Kasumi-1 (cell line): ENCODE data around the gene SLC5A9.
"Not testable (repeated sequence)": the region's sequence is repeated elsewhere in the genome, so short reads cannot be mapped to it uniquely, and the experiment has no call there.

ENCODE experiments used
- DNase-seq, 2 experiments: peaks; one replicate each; lab custom pipeline; 2025; lab: John Stamatoyannopoulos, UW

Gene SLC5A9

GRCh38 chr1:48214366-48214765 lies 8.2 kb upstream of the SLC5A9 start:
- DNase-seq, result not testable (repeated sequence)

GRCh38 chr1:48214820-48215219 lies 7.7 kb upstream of the SLC5A9 start:
- DNase-seq, result no peak

- DNase-seq, result no peak
These were observed 7.3 kb upstream of the SLC5A9 start for GRCh38 chr1:48215222-48215621.

GRCh38 chr1:48215889-48216288 lies 6.6 kb upstream of the SLC5A9 start:
- no peak for DNase-seq

- no peak for DNase-seq
These were observed 6.2 kb upstream of the SLC5A9 start for GRCh38 chr1:48216313-48216712.

GRCh38 chr1:48216941-48217340 lies 5.6 kb upstream of the SLC5A9 start:
- DNase-seq, result peak in 1 of 2 experiments; percentile 19

- no peak for DNase-seq
These were observed 4.7 kb upstream of the SLC5A9 start for GRCh38 chr1:48217856-48218255.

GRCh38 chr1:48219803-48220202 lies 2.7 kb upstream of the SLC5A9 start:
- DNase-seq, result no peak

GRCh38 chr1:48221122-48221521 lies 1.4 kb upstream of the SLC5A9 start:
- no peak for DNase-seq

- no peak for DNase-seq
These were observed 859 bp upstream of the SLC5A9 start for GRCh38 chr1:48221657-48222056.

GRCh38 chr1:48223366-48224240 lies 1.1 kb downstream of the SLC5A9 start:
- no peak for DNase-seq

GRCh38 chr1:48224791-48225190 lies 2.3 kb downstream of the SLC5A9 start:
- DNase-seq, result no peak

GRCh38 chr1:48225579-48225978 lies 3.1 kb downstream of the SLC5A9 start:
- DNase-seq, result no peak

- DNase-seq, result peak; percentile 73 to 79
These were observed 4.9 kb downstream of the SLC5A9 start for GRCh38 chr1:48227165-48228013.

GRCh38 chr1:48228156-48228555 lies 5.6 kb downstream of the SLC5A9 start:
- DNase-seq, result peak; percentile 20 to 36

GRCh38 chr1:48229317-48229716 lies 6.8 kb downstream of the SLC5A9 start:
- DNase-seq, result peak; percentile 13 to 16

GRCh38 chr1:48230236-48230635 lies 7.7 kb downstream of the SLC5A9 start:
- DNase-seq, result no peak

GRCh38 chr1:48232722-48233121 lies 10.2 kb downstream of the SLC5A9 start:
- DNase-seq, result no peak

GRCh38 chr1:48233666-48234485 lies 11.4 kb downstream of the SLC5A9 start:
- no peak for DNase-seq

GRCh38 chr1:48235652-48236051 lies 13.1 kb downstream of the SLC5A9 start:
- no peak for DNase-seq

- peak; percentile 57 to 65 for DNase-seq
These were observed 14.4 kb downstream of the SLC5A9 start for GRCh38 chr1:48236716-48237470.
